Ascending aorta (tissue), 2 donors: Measurements from ENCODE around the gene DCC. TPM values are rescaled to one million over a fixed set of nuclear protein-coding genes. Genes with fewer than 3 reads are reported as not detected.

Experiments used
- DNase-seq, 2 donors: peaks; one replicate each; pipeline ENCODE4 v3.0.0-alpha.2; 2019; ENCODE audit warnings: low spot score in 2 of 2
- H3K27ac ChIP-seq, 2 donors: fragments of 200-600 bp; sonication (generic); one replicate each; pipeline ENCODE4 v1.5.1; 2016 to 2017; ENCODE audit warnings: mild to moderate bottlenecking in 1 of 2
- H3K27me3 ChIP-seq: fragments of 200-600 bp; sonication (generic); one replicate; pipeline ENCODE4 v1.5.1; 2017
- H3K36me3 ChIP-seq, 2 donors: fragments of 200-600 bp; sonication (generic); one replicate each; pipeline ENCODE4 v1.5.1; 2016
- H3K4me1 ChIP-seq, 2 donors: fragments of 200-600 bp; sonication (generic); one replicate each; pipeline ENCODE4 v1.5.1; 2016 to 2017; ENCODE audit warnings: mild to moderate bottlenecking in 1 of 2
- H3K4me3 ChIP-seq, 2 donors: fragments of 200-600 bp; sonication (generic); one replicate each; pipeline ENCODE4 v1.5.1; 2016 to 2017; ENCODE audit warnings: mild to moderate bottlenecking in 1 of 2
- H3K9me3 ChIP-seq, 2 donors: fragments of 200-600 bp; sonication (generic); one replicate each; pipeline ENCODE4 v1.5.1; 2016
- CTCF ChIP-seq, 3 experiments: fragments of 200-600 bp in 2 of 3; fragments of 450-650 bp in 1 of 3; sonication (generic) in 2 of 3; IDR thresholded peaks; one replicate each; pipeline ENCODE4 v1.5.1; 2016 to 2019; ENCODE audit warnings: antibody characterized with exemption in 3 of 3, mild to moderate bottlenecking in 1 of 3, moderate library complexity in 1 of 3
- intact Hi-C: fragments of 100-400 bp; cut with DNase I; formaldehyde crosslinking; loops from one replicate; pipeline ENCODE4 v1.15.1; 2023
- total RNA-seq: library from RNA; depleted of rRNA; stranded (reverse); fragments of >200 nt; gene quantifications from one replicate; pipeline ENCODE4 v1.1.0, GENCODE V29; 2016

Gene DCC
- total RNA-seq, 1 donor from 2014 or later, result not detected

DNA sequence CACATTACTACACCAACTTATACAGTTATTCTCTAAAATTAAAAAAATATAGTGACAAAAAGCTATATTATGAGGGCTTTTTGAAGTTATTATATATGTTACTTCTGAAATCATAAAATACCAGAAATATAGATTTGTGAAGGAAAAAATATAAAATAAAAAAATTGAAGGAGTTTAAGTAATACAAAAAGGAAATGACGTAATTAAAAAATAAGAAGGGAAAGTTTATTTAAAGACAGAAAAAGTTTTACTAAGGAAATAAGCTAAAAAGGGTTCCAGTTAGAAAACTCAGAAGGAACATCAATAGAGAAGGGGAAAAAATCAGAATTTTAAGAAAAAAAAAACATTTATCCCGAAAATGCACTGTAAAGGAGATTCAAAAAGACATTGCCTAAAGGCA lies 1187.4 kb downstream of the DCC start:
- no peak for TF ChIP-seq CTCF (IDR thresholded peaks at IDR 0.05)
- intact Hi-C loops, result no loop called here
- Histone ChIP-seq H3K4me3 (no peak overlapping the region), H3K9me3 (no peaks in the 10 kb centered on the region), H3K36me3 (no peaks in the 10 kb centered on the region), H3K27ac (no peak overlapping the region), H3K27me3 (no peaks in the 10 kb centered on the region), H3K4me1 (no peaks in the 10 kb centered on the region)
- DNase-seq, result no peak

- no peaks in the 10 kb centered on the region for H3K27me3 ChIP-seq
- H3K4me3 ChIP-seq, result no peak overlapping the region
- intact Hi-C loops, result no loop called here
- no peaks in the 10 kb centered on the region for H3K36me3 ChIP-seq
- H3K27ac ChIP-seq, result no peak overlapping the region
- DNase-seq, result no peak
- no peaks in the 10 kb centered on the region for H3K9me3 ChIP-seq
- TF ChIP-seq CTCF (IDR thresholded peaks at IDR 0.05), result no peak
- H3K4me1 ChIP-seq, result no peaks in the 10 kb centered on the region
Measured at GRCh38 chr18:53531187-53531586, 1191.2 kb downstream of the DCC start.

- Histone ChIP-seq H3K27ac (no peak overlapping the region), H3K36me3 (no peaks in the 10 kb centered on the region), H3K4me1 (no peaks in the 10 kb centered on the region), H3K4me3 (no peak overlapping the region), H3K9me3 (no peaks in the 10 kb centered on the region), H3K27me3 (no peaks in the 10 kb centered on the region)
- intact Hi-C loops, result no loop called here
- no peak for TF ChIP-seq CTCF (IDR thresholded peaks at IDR 0.05)
- DNase-seq, result no peak
Measured at GRCh38 chr18:53531896-53532295, 1191.9 kb downstream of the DCC start.

GRCh38 chr18:53534203-53534602 lies 1194.2 kb downstream of the DCC start:
- TF ChIP-seq CTCF (IDR thresholded peaks at IDR 0.05), result no peak
- Histone ChIP-seq H3K9me3 (no peaks in the 10 kb centered on the region), H3K4me1 (no peaks in the 10 kb centered on the region), H3K36me3 (no peaks in the 10 kb centered on the region), H3K4me3 (no peak overlapping the region), H3K27me3 (no peaks in the 10 kb centered on the region), H3K27ac (no peak overlapping the region)
- DNase-seq, result no peak
- intact Hi-C loops, result no loop called here

- Histone ChIP-seq H3K27ac (no peak overlapping the region), H3K4me1 (no peaks in the 10 kb centered on the region), H3K36me3 (no peaks in the 10 kb centered on the region), H3K9me3 (no peaks in the 10 kb centered on the region), H3K4me3 (no peak overlapping the region), H3K27me3 (no peaks in the 10 kb centered on the region)
- TF ChIP-seq CTCF (IDR thresholded peaks at IDR 0.05), result no peak
- no peak for DNase-seq
- intact Hi-C loops, result no loop called here
Measured at GRCh38 chr18:53534695-53535094, 1194.7 kb downstream of the DCC start.

DNA sequence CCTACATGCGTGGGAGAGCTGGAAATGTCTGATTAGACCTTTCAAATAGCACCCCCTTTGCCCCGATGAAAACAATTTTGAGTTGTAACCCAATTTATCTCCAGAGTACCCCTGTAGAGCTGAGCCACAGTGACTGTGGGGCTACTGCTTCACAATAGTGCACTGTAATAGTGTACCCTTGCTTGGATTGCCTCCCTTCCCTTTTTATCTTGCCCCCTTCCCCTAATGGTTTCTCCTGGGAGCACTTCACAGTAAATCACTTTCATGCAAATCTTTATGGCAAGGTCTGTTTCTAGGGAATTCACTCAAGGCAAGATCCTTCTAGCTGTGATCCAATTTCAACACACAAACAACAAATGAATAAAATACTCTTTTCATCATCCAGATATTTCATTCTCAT lies 1196.9 kb downstream of the DCC start:
- Histone ChIP-seq H3K27ac (no peak overlapping the region), H3K27me3 (no peaks in the 10 kb centered on the region), H3K4me1 (no peaks in the 10 kb centered on the region), H3K9me3 (no peaks in the 10 kb centered on the region), H3K36me3 (no peaks in the 10 kb centered on the region), H3K4me3 (no peak overlapping the region)
- DNase-seq, result no peak
- no peak for TF ChIP-seq CTCF (IDR thresholded peaks at IDR 0.05)
- intact Hi-C loops, result no loop called here
